Left ventricle myocardium superior (tissue), 1 donor: ENCODE results near the gene MEIOB. TPM values are rescaled to one million over a fixed set of nuclear protein-coding genes. Genes with fewer than 3 reads are reported as not detected.
"Not testable (repeated sequence)": the region's sequence is repeated elsewhere in the genome, so short reads cannot be mapped to it uniquely, and the experiment has no call there.

Experiments used
- ATAC-seq: fragments of 200-7000 bp; cut with Tn5 transposase; one replicate; pipeline ENCODE4 v1.9.1; 2020; ENCODE audit warnings: mild to moderate bottlenecking, moderate library complexity
- DNase-seq: peaks from one replicate; pipeline ENCODE4 v3.0.0-alpha.2; 2020
- intact Hi-C: fragments of 100-400 bp; cut with micrococcal nuclease; formaldehyde crosslinking; loops from one replicate; pipeline ENCODE4 v1.11.0; 2022
- total RNA-seq: library from RNA; stranded (reverse); fragmentation: NEBNext Ultra II Directional; extraction: Animal tissue kit (Norgen Biotek cat#: 25700); gene quantifications from one replicate; pipeline ENCODE4 v1.2.1, GENCODE V29; 2021
- donor health status: DM: no; HTN: yes; CAD: no; lungs with severe emphysema.

Gene MEIOB
- total RNA-seq, 1 donor from 2014 or later: not detected

DNA sequence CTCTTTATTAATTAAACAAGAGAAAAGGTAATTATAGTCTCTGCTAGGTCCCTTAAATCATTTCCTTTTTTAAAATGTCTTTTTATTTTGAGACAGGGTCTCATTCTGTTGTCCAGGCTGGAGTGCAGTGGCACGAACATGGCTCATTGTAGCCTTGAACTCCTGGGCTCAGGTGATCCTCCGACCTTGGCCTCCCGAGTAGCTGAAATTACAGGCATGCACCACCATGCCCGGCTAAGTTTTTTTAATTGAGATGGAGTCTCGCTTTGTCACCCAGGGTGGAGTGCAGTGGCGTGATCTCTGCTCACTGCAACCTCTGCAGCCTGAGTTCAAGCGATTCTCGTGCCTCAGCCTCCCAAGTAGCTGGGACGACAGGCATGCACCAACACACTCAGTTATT lies 9.2 kb upstream of the MEIOB start:
- DNase-seq, ATAC-seq, intact Hi-C loops: not testable (repeated sequence)

DNA sequence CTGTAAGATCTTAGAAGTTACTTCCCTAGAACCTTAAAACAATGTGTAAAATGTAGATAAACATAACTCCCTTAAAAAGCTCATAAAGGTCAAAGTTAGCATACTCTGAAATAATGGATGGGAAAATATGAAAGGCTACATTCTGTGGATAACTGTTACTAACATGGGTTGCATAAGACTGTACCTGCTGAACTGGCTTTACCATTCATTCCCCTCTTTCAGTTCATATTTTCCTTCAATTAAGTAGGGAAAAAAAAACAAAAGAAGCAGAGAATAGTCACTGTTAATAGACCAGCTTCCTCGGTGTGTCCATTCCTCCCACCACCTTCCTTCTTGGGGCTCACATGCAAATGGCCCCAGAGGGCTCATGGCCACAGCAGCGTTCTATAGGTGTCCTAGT lies 7.5 kb upstream of the MEIOB start:
- DNase-seq: no peak
- ATAC-seq: no peak
- intact Hi-C loops: no loop called here

DNA sequence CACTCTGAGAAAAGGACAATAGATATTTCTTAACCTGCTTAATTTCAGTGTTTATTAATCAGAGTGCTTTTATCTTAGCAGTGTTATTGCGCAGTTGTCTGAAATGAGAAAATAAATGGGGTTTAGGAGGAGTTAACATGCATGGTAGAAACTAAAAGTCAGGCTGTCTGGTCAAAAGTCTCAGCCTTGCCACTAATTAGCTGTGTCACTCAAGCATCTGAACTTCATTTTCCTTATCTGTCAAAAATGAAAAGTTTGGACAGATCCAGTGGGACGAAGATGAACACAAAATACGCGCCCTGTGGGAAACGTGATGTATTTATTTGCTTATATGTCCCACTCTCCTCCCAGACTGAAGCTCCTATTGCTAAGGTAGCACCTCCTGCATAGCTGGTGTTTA lies 6.3 kb upstream of the MEIOB start:
- intact Hi-C loops: no loop called here
- no peak for DNase-seq

DNA sequence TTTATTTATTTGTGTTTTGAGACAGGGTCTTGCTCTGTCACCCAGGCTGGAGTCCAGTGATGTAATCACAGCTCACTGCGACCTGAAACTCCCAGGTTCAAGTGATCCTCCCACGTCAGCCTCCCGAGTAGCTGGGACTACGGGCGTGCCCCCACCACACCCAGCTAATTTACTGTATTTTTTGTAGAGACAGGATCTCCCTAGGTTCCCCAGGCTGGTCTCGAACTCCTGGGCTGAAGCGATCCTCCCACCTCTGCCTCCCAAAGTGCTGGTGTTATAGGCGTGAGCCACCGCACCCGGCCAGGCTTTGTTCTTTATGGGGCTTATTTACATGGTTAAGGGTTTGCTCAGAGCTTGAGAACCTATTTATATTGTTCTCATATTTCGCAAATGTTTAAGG lies 5.8 kb upstream of the MEIOB start:
- DNase-seq: no peak
- intact Hi-C loops: no loop called here
- ATAC-seq: no peak

More for the DNA sequence above, 6.3 kb upstream of the MEIOB start:
- no peak for ATAC-seq

DNA sequence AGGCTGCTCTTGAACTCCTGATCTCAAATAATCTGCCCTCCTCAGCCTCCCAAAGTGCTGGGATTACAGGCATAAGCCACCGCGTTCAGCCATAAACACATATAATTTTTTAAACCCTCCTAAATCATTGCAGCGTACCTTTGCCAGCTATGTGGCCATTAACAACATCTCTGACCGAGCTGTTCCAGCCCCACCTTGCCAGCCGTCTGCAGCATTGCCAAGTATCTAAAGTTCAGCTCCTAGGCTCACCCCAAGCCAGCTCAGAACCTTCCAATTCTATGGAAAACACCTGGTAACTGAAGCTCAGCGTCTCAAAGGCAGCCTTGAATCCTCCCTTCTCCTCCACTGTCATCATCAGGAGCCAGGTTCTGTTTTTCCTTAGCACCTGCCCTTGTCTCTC lies 5.1 kb upstream of the MEIOB start:
- DNase-seq: no peak
- ATAC-seq: no peak
- intact Hi-C loops: no loop called here

DNA sequence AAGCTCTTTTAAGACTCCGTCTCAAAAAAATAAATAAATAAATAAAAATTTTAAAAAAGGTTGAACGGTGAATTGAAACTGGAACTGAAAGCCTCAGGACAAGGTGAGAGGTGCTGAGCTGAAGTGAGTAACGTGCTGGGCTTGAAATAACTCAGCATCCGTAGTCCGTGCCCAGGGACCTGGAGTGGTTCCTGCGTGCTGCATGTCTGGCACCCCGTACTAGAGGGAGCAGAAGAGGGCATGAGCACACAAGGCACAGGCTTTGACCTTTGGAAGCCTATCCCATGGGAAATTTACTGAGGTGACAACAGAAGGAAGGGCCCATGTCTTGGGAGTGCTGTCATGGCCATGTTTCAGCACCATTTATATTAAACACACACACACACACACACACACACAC lies 4.5 kb upstream of the MEIOB start:
- ATAC-seq (no peak), DNase-seq (no peak)
- intact Hi-C loops: no loop called here

DNA sequence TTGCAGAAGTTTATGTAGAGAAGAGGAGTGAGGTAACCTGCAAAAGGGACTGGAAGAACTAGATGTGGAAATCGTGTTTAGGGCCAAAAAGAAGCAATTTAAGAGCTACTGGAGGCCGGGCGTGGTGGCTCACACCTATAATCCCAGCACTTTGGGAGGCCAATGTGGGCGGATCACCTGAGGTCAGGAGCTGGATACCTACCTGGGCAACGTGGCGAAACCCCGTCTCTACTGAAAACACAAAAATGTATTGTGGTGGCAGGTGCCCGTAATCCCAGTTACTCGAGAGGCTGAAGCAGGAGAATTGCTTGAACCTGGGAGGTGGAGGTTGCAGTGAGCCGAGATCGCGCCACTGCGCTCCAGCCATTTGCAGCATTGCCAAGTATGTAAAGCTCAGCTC lies 4.1 kb upstream of the MEIOB start:
- ATAC-seq, DNase-seq, intact Hi-C loops: not testable (repeated sequence)

DNA sequence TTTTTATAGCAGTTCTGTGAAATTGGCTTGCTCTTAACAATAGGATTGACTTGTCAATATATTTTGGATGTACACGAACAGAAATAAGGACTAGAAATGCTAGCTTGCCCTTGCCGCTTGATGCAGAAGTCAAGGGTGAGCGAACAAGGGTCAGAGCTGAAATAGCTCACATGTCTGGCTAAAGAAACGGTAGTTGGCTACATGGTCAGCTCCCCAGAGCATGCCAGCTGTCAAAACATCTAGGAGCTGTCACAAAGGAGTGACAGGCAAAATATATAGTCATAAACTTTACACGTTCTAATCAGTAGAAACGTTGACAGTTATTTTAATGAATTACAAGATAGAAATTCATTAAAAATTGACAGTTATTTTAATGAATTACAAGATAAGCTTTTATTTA lies 2.9 kb upstream of the MEIOB start:
- no peak for DNase-seq
- intact Hi-C loops: no loop called here
- no peak for ATAC-seq

DNA sequence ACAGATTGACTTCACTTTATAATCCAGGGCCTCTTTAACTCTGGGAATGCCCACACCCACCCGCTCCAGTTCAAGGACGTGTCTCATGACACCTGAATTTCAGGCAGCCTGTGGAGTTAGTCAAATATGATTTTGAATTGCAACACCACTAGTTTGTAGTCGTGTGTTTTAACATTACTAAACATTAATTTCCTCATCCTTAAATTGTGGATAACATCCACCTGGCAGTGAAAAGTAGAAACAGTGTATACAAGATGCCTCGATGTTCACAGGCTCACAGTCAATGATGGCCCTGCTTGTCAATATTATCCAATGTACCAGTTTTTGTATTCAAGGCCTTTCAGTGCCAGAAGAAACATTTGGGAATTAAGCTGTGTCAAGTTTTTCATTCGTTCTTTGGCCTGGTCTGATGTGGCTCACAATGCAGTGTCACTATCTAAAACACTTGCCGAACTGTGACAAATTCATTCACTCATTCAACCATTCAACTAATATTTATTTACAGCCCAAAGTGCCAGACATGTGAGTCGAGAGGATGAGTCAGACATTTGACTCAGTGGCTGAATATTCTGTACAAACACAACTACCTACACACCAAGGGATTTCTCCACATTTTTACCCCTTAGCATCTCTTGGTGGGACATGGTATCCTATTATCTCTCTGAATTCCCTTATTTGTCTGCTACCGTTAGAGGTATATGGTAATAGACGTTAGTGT lies 1.4 kb downstream of the MEIOB start:
- intact Hi-C loops: no loop called here
- ATAC-seq: no peak
- DNase-seq: no peak

DNA sequence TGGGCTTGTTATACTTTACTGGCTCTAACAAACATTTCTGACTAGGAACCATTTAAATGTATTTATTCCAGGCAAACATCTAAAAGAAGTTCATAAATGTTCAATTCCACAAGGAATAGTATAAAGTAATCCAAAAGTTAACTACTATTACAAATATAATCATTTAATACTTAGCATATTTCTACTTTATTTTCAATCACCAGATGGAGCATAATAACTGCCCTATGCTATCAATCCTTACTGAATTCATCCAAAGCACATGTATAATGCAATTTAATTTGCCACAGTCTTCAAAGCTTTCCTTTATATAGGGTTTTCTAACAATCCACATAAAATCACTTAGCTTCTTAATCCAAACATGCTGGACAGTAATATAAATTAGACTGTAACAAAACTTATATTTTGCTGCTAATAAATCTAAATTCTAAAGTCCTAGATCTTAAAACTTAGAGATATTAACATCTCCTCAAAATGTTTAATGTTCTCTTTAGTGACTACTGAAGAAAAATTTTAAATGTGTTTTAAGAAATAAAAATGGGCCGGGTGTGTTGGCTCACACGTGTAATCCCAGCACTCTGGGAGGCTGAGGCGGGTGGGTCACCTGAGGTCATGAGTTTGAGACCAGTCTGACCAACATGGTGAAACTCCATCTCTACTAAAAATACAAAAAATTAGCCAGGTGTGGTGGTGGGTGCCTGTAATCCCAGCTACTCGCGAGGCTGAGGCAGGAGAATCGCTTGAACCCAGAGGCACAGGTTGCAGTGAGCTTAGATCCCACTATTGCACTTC lies 5.9 kb downstream of the MEIOB start:
- no peak for DNase-seq
- ATAC-seq: no peak
- intact Hi-C loops: loop anchor here (10.0 kb wide), 1 partner anchor 69 kb away; no protein-coding TSS in a partner anchor

DNA sequence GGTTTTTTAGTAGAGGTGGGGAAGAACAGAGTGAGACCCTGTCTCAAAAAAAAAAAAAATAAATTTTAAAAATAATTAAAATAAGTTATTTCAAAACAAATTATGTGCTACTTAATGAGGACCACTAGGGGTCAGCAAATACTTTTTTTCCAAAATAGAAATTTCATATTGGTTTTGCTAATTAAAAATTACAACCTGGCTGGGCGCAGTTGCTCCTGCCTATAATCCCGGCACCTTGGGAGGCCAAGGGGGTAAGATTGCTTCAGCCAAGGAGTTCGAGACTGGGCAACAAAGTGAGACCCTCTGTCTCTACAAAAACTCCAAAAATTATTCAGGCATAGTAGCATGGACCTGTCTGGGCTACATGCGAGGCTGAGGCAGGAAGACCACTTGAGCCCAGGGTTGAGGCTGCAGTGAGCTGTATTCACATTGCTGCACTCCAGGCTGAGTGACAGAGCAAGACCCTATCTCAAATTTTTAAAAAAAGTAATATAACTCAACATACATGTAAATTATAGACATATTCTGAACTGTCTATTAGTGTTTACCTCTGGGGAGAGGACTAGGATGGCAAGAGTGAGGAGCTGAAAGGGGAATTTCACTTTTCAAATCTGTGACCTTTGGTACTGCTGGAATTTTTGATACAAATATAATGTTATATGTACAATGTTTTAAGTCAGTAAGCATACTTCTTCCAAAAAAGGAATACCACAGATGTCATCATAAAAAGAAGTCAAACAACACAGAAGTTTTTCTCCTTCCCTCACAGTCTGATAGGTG lies 8.1 kb downstream of the MEIOB start:
- DNase-seq (no peak), ATAC-seq (no peak)
- intact Hi-C loops: loop anchor here (10.0 kb wide), 1 partner anchor 71 kb away; no protein-coding TSS in a partner anchor

DNA sequence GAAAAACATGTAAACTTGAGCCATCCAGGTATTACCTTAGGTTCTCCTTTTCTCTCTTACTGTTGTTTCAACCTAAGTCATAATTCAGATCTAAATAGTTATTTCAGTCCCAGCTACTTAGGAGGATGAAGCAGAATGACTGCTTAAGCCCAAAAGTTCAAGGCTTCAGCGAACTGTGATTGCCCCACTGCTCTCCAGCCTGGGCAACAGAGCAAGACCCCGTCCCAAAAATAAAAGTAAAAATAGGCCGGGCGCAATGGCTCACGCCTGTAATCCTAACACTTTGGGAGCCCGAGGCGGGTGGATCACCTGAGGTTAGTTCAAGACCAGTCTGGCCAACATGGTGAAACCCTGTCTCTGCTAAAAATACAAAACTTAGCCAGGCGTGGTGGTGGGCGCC lies 9.6 kb downstream of the MEIOB start:
- ATAC-seq (no peak), DNase-seq (no peak)
- intact Hi-C loops: loop anchor here (10.0 kb wide), 1 partner anchor 72 kb away; no protein-coding TSS in a partner anchor

DNA sequence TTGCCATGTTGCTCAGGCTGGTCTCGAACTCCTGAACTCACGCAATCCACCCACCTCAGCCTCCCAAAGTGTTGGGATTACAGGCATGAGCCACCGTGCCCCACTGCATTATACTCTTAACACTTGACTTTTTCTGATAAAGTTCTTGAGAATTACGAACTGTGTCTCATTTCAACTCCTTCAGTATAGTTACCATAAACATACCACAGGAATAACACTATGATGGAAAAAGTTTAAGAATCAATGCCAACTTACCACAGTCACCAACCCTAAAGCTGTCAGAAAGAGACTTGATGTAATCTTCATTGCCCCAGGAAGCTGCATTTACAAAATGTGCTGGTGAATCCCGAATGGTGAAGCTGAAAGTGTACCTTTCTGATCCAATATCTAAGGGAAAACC lies 10.2 kb downstream of the MEIOB start:
- DNase-seq (no peak), ATAC-seq (no peak)
- intact Hi-C loops: loop anchor here (10.0 kb wide), 1 partner anchor 73 kb away; no protein-coding TSS in a partner anchor

DNA sequence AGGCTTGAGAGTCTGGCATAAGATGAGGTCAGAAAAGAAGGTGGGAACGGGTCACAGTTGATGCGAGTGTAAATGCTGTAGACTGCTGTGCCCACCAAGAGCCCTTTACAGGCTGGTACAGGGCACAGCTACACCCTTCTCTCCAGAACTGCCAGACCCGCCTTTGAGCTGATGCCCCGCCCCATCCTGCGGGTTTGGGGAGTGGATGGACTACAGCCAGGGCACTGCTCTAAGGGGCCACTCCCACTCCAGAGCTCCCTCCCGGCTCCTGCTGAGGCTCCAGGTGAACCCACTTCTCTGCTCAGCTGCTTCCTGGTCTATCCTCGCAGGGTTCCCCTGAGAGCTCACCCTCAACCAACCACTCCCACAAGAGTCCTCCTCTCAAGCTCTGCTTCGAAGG lies 12.3 kb downstream of the MEIOB start:
- DNase-seq: no peak
- no peak for ATAC-seq
- intact Hi-C loops: loop anchor here (10.0 kb wide), 1 partner anchor 75 kb away; no protein-coding TSS in a partner anchor

DNA sequence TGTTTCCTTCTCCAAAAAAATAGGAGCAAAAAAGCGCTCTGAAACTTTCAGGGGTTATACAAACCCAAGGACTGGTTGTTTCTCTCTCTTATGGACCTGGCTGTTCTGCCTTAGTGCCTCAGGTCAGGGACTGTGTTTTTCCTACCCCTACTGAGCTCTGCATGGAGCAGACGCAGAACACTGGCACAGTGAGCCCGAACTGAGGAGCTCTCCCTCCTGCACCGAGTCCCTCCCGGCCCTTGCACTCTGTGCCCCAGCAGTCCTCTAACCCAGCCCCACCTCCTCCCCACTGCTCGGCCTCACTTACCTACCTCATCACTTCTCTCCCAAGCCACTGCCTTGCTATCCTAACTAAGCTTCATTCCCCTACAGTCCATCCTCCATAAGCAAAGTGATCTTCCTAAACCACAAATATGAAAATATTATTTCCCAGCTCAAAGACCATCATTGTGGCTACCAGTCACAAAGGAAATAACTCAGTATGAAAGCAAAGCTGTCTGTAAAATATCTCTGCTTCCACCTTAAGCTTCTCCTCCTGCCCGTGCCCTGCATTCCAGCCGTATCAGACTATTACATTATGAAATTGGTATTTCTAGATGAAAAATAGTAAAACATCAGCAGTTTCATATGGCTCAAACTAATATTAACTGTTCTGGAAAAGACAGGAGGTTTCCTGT lies 13.6 kb downstream of the MEIOB start:
- ATAC-seq (no peak), DNase-seq (no peak)
- intact Hi-C loops: no loop called here

DNA sequence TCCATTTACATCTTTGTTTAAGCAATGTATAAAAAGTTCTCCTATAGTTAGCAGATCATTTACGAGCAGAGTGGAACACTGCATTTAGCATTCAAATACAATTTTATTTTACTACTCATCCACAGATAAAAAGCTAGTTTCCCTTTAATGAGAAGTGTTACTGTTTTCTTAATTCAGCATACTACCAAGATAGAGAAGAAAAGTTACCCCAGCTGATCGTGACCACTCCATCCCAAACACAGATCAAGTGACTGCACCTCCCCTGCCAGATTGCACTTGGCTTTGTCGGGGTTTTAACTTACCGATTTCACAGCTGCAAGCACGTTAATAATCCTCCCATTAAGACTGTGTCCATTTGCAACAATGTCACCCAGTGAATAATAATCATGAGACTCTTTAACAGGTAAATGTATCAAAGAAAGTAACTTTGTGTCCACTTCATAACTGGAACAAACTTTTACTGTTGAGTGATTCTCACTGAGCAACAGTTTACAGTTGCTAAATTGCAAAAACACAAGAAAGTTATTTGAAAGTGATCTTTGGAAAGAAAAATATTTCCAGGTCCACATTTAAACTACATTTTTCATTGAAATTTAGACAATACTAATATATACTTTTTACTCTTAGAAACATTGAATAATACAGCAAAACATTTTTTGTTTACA lies 14.4 kb downstream of the MEIOB start:
- intact Hi-C loops: no loop called here
- no peak for ATAC-seq
- DNase-seq: no peak

DNA sequence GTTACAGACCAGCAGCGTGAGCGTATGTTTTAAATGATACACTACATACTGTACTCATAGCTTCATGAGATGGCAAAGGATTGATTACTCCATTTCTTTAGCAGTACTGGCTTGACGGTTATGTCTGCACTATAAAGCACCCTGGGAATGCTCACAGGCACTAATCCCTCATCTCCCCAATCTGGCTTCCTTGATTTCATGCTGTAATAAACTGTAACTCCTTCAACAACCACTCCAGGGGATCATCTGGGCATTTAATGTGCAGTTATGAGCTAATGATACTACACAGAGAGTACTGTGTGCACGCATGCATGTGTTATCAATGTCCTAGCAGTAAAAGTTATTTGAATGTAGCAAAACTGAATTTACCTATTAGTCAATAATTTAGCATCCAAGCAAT lies 20.2 kb downstream of the MEIOB start:
- intact Hi-C loops: no loop called here
- DNase-seq (no peak), ATAC-seq (no peak)

DNA sequence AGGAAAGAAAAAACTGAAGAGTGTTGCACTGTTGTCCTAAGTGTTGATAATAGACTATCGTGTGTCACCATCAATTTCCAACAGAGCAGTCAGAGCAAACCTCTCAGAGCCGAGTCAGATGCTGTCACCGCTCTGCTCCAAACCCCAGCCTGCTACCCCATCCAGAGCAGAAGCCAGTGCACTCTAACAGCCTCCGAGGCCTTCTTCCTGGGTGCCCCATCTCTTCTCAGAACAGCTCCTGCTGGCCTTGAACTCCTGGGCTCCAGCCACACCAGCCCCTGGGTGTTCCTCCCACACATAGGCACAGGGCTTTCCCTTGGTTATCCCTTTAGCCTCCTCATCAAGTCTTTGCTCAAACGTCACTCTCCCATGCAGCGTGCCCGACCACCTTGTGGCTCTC lies 21.0 kb downstream of the MEIOB start:
- intact Hi-C loops: no loop called here
- ATAC-seq (no peak), DNase-seq (no peak)

DNA sequence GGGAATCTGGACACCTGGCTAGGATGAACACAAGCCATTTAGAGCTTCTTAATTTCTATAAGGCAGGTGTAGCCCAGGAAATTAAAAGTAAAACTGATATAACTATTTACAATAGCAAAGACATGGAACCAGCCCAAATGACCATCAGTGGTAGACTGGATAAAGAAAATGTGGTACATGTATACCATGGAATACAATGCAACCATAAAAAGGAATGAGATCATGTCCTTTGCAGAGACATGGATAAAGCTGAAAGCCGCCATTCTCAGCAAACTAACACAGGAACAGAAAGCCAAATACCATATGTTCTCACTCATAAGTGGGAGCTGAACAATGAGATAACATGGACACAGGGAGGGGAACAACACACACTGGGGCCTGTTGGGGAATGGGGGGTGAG lies 25.5 kb downstream of the MEIOB start:
- intact Hi-C loops: no loop called here
- ATAC-seq (no peak), DNase-seq (no peak)
